Fibroblast of the aortic adventitia (primary cell): ENCODE data around the gene GALNT16. TPM values are rescaled to one million over a fixed set of nuclear protein-coding genes. Genes with fewer than 3 reads are reported as not detected.
"Not testable (repeated sequence)": the region's sequence is repeated elsewhere in the genome, so short reads cannot be mapped to it uniquely, and the experiment has no call there.

ENCODE experiments used
- DNase-seq: peaks from one replicate; pipeline ENCODE4 v3.0.0-alpha.2; 2010; ENCODE audit warnings: low read depth
- H3K4me3 ChIP-seq: 2 replicates; pipeline ENCODE4 v1.5.1; 2011; ENCODE audit warnings: low read depth, mild to moderate bottlenecking, control low read depth, low read length, moderate library complexity
- CTCF ChIP-seq: IDR thresholded peaks from 2 replicates; pipeline ENCODE4 v1.5.1; 2011; ENCODE audit warnings: mild to moderate bottlenecking, low read length, control low read depth, inconsistent platforms; ENCODE audit not compliant: insufficient read depth
- total RNA-seq: library from RNA; depleted of rRNA; stranded (reverse); fragments of >200 nt; gene quantifications from 2 replicates; pipeline ENCODE4 v1.2.3, GENCODE V29; 2012; ENCODE audit warnings: low replicate concordance

GALNT16 gene
- total RNA-seq = 1.6 and 4.6 TPM in 2 replicates

- peak within 1 kb of the TSS; percentile 71 for H3K4me3 ChIP-seq
- TF ChIP-seq CTCF = peak; percentile 29
- no peak for DNase-seq
Observed at GRCh38 chr14:69259527-69260189, at the start of gene GALNT16. GALNT16 (plus strand) TSS chr14:69260158; CDS start chr14:69260291, 133 bp downstream.

GRCh38 chr14:69214393-69214792 lies 45.6 kb upstream of the GALNT16 start:
- DNase-seq = no peak
- H3K4me3 ChIP-seq = no peak overlapping the region
- no peak for TF ChIP-seq CTCF

GRCh38 chr14:69217663-69218062 lies 42.3 kb upstream of the GALNT16 start:
- DNase-seq, H3K4me3 ChIP-seq: not testable (repeated sequence)

GRCh38 chr14:69224946-69225345 lies 35.0 kb upstream of the GALNT16 start:
- TF ChIP-seq CTCF = no peak
- H3K4me3 ChIP-seq = no peak overlapping the region
- no peak for DNase-seq

- peak; percentile 78 for DNase-seq
- TF ChIP-seq CTCF = no peak
- no peak overlapping the region for H3K4me3 ChIP-seq
Observed at GRCh38 chr14:69226178-69226577, 33.8 kb upstream of the GALNT16 start.

- no peak overlapping the region for H3K4me3 ChIP-seq
- no peak for DNase-seq
- TF ChIP-seq CTCF = no peak
Observed at GRCh38 chr14:69226736-69227135, 33.2 kb upstream of the GALNT16 start.

GRCh38 chr14:69231486-69231885 lies 28.5 kb upstream of the GALNT16 start:
- no peak for DNase-seq
- no peak for TF ChIP-seq CTCF

More at GRCh38 chr14:69231486-69231885, 28.5 kb upstream of the GALNT16 start:
- H3K4me3 ChIP-seq = no peak overlapping the region
